Measurements from ENCODE around the gene PRR35. TPM values are rescaled to one million over a fixed set of nuclear protein-coding genes. Genes with fewer than 3 reads are reported as not detected.
A peak's percentile ranks its signal among the peaks of the same experiment; 100 is the strongest.

Gene PRR35
- total RNA-seq, 1 experiment from 2014 or later: not detected

DNA sequence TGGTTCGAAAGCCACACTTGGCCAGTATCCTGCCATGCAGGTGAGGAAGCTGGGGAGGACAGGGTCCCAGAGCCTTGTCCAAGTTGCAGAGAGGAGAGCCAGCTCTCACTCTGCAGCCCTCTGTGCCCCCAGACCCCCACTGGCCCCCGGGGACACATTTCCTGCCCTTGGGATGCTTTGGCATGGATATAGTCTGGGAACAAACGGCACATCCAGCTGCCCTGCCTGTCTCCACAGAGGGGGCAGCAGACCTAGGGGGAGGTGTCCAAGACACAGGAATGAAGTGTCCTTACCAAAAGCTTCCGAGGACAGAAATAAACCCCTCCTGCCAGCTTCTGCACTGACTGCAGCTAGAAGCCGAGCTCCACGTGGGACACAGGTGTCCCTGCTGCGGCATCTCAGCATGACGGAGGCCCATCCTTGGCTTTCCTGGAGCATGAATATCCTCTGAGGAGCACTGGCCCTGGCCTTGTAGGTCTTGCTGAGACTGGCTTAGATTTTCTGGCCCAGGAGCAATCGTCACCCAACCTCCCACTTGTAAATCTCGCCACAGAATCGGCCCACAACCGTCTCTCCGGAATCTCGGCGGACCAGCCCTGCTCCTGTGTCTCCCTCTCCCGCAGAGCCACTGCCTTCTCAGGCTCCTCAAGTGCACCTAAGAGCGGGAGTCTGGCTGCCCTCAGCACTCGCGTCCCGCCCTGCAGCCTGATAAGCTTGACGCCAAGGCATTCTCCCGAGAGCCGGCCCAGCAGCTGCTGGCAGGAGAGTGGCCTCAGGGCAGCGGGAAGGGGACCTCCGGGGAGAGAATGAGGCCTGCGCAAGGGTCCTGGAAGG lies 33.8 kb upstream of the PRR35 start:
- in situ Hi-C loops (cut with HindIII; ENCODE audit: low pct_unique_long_range_greater_than_20kb, low sequenced_read_pairs): no loop called here
- DNase-seq (ENCODE audit: low read depth): peak; percentile 35

DNA sequence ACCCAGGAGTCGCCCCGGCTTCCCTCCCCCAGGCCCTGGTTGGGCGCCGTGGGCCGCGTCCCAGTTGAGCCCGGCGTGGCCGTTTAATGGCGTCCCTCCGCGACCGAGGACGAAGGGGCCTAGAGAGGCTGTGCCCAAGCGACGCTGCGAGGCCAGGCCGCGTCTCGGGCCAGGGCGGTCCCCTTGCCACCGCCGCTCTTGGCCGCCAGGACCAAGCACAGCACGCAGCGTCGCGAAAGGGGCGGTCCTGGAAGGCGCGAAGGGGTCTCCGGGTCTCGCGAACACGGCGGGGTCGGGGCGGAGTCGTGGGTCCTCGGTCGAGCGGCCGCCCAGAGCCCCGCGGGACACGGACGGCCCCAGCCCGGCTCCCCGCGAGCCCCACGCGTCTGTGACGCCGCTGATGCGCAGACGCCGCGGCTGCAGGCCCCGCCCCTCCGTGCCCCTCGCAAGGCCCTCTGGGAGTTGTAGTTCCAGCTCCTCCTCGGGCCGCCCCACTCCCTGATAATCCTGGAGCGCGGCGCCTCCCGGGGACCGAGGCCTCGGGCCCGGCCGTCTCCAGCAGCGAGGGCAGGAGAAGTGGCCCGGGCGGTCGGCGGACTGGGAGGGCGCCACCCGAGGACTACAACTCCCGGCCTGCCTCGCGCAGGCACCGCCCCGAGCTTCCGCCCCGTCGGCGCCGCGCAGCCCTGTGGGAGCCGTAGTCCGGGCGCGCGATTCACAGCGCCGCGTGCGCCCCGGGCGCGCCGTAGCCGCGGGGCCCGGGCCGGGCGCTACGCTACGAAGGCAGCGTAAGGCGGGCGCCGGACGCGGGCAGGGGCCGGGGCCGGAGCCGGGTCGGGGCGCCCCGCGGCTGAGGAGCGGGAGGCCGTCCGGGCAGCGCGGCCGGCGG lies 32.9 kb upstream of the PRR35 start, which contains the start of gene CAPN15:
TSS of gene CAPN15 (plus strand) at position 698 of the 889 bp plus-strand sequence. CDS start 19,127 bp downstream, outside the sequence.
- in situ Hi-C loops (cut with HindIII; ENCODE audit: low pct_unique_long_range_greater_than_20kb, low sequenced_read_pairs): no loop called here
- peak; percentile 96 for DNase-seq (ENCODE audit: low read depth)

DNA sequence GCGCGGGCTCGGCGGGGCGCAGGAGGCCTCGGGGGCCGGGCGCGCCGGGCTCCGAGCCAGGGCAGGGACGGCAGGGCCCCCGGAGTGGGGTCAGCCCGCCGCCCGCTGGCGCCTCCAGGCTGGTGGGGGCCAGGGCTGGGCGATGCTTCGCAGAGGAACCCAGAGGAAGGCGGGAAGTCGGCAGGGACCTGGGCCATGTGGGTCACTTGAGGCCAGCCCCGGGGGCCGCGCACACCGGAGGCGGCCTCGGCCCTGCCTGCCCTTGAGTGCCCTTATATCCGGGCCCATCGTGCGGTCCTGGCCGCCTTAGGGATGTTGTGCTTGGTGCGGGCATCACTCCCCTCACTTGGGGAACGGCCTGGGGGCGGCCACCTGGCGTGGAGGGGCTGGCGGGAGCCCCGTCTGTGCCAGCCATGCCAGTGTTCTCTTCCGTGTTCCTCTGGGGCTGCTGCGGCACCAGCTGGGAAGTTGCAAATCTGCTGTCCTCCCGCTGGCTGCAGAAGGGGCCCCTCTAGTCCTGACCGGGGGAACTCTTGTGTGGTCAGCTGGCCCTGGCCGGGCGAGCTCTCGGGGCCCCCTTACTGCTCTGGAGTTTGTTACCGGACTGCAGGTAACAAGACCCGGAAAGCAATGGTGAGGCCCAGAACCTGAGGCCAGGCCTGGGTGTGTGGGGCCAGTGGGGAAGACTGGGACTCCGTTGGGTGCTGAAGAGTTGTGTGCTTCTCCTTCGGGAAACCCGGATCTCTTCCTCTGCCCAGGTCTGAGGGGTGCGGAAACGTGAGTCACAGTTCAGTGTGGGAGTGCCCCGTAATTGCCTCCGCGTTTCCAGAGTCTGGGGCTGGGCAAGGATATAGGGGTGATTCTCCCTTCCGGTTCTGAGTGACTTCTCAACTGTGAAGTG lies 31.8 kb upstream of the PRR35 start:
- in situ Hi-C loops (cut with HindIII; ENCODE audit: low pct_unique_long_range_greater_than_20kb, low sequenced_read_pairs): no loop called here
- DNase-seq (ENCODE audit: low read depth): peak; percentile 50

DNA sequence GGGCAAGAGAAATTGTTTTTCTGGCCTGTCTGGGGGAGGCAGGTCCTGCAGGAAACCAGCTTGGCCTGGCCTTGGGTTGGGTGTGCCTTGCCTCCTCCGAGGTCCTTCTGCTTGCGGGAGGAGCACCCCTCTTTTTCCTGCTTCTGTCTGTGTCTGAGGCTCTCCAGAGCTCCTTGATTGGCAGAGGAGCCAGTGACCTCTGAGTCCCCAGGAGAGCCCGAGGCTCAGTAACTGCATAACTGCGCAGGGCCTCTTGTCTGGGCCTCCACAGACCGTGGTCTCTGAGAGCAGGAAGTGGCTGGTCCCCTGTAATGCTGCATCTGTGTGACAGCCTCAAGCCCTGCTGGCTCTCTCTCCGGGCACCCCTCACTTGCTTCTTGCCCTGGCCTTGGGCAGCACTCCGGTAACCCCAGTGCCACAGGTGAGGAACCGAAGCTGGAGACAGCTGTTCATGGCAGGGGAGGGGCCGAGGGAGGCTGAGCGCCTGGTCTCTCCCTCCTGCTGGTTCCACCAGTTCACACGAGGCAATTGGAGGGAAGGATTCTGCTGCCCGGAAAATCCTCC lies 31.1 kb upstream of the PRR35 start:
- no peak for DNase-seq (ENCODE audit: low read depth)
- in situ Hi-C loops (cut with HindIII; ENCODE audit: low pct_unique_long_range_greater_than_20kb, low sequenced_read_pairs): no loop called here

DNA sequence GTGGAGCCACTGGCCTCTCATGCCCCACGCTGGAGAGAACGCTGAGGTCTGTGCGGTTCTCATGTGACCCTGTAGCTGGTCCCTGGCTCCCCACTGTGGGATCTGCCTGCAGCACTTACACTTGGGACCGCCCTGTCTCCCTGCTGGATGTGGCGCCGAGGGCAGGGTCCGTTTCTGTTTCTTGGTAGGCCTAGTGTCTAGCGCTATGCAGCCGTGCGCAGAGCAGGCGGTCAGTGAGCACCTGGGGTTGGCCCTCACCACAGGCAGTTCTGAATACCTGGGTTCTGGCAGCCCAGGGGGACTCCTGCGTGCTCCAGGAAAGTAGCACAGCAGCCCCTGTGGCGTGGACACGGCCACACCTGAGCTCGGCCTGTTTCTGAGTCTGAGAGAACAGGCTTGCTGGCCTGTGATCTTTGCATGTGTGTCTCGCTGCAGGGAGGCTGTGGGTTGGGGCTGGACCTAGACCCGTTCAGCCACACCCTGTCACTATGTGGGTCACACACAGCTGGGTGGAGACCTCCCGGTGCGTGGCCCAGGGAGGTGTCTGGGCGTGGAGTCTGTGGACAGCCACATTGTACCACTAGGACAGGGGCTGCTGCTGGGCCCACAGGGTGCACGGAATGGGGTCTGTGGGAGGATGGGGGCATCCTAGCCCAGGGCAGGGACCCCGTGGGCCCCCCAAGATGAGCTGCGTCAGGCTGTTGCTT lies 29.9 kb upstream of the PRR35 start:
- no peak for DNase-seq (ENCODE audit: low read depth)
- in situ Hi-C loops (cut with HindIII; ENCODE audit: low pct_unique_long_range_greater_than_20kb, low sequenced_read_pairs): no loop called here

DNA sequence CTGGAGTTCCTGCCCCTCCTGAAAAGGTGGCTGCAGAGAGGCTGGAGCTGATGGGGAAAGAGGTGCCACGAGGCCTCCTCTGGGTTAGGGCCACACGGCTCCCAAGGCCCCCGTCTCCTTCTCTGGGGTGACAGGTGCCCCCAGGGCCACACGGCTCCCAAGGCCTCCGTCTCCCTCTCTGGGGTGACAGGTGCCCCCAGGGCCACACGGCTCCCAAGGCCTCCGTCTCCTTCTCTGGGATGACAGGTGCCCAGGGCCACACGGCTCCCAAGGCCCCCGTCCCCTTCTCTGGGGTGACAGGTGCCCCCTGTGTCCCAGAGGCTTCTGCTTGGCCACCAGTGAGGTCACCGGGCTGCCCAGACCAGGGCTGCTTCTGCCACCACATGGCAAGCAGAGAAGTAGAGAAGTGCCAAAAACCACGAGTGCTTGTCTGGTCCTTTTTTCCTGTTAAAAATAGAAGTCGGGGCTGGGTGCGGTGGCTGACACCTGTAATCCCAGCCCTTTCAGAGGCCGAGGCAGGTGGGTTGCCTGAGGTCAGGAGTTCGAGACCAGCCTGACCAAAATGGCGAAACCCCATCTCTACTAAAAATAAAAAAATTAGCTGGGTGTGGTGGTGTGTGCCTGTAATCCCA lies 28.6 kb upstream of the PRR35 start:
- no peak for DNase-seq (ENCODE audit: low read depth)
- in situ Hi-C loops (cut with HindIII; ENCODE audit: low pct_unique_long_range_greater_than_20kb, low sequenced_read_pairs): no loop called here

DNA sequence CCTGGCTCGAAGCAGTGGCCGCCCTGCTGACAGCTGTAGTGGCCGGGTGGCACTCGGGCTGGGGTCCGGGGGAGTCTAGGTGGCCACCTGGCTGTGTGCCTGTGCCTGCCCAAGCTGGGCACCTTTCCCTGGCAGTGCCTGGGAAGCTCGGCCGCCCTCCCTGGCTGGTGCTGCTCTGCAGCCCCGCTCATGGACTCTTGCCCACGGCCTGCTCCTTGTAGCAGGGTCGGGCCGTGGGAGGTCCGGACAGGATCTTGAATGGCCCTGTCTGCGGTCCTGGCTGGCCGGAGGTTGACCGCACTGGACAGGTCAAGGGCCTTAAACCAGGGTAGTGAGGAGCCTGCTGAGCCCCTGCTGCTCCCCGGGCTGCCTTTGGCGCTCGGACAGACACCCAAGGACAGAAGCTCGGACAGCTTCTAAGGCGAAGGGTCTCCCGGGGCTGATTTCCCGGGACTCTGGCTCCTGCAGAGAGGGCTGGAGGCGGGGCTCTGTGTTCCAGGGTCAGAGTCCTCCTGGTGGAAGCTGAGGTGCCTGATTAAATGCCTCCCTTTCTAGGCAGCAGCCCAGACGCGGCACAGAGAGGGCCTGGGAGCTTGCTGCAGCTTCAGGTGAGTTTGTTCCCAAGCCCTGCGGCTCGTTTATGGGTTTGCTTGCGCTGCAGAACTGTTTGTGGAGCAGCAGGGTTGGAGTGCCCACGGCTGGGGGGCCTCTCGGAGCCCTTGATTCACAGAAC lies 26.6 kb upstream of the PRR35 start:
- no peak for DNase-seq (ENCODE audit: low read depth)
- in situ Hi-C loops (cut with HindIII; ENCODE audit: low pct_unique_long_range_greater_than_20kb, low sequenced_read_pairs): no loop called here

DNA sequence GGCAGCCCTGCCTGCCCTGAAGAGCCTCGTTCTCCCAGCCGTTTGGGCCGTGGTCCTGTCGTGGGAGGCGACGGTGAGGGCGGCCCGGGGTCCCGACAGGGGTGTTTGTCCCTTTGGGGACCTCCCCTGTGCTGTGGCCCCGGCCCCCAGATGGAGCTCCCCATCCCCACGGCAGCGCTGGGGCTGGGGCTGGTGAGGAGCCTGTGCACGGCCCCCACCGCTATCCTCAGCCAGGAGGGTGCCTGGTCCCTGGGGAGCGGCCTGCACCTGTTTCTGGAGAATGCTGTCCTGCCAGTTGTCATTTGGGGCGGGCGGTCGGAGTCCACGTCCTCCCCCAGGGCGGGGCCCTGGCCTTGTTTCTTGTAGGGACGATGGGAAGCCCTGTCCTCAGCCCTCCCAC lies 26.1 kb upstream of the PRR35 start:
- DNase-seq (ENCODE audit: low read depth): no peak
- in situ Hi-C loops (cut with HindIII; ENCODE audit: low pct_unique_long_range_greater_than_20kb, low sequenced_read_pairs): no loop called here

DNA sequence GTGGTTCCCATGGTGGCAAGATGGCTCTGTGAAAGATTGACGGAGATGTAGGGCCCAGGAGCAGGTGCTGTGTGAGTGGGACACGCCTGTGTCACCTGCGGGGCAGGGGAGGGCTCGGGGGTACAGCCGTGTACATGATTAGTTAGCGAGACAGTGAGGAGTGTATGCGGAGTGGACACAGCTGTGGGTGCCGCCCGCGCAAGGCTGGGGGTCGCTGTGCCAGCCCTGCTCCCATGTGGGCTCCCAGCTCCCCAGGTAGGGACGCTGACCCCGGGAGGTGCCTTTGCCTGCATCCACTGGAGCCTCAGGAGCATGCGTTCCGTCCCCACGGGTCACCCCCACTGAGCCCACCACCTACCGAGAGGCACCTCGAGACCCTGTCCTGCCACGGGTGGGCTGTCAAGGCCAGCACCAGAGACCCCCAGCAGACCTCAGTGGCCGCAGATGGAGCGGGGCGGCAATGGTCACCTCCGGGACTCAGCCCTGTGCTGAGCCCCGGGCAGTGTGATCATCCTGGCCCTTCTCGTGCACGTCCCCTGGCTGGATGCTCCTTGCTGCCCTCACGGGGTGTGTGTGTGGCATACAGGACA lies 25.2 kb upstream of the PRR35 start:
- in situ Hi-C loops (cut with HindIII; ENCODE audit: low pct_unique_long_range_greater_than_20kb, low sequenced_read_pairs): no loop called here
- DNase-seq (ENCODE audit: low read depth): no peak

DNA sequence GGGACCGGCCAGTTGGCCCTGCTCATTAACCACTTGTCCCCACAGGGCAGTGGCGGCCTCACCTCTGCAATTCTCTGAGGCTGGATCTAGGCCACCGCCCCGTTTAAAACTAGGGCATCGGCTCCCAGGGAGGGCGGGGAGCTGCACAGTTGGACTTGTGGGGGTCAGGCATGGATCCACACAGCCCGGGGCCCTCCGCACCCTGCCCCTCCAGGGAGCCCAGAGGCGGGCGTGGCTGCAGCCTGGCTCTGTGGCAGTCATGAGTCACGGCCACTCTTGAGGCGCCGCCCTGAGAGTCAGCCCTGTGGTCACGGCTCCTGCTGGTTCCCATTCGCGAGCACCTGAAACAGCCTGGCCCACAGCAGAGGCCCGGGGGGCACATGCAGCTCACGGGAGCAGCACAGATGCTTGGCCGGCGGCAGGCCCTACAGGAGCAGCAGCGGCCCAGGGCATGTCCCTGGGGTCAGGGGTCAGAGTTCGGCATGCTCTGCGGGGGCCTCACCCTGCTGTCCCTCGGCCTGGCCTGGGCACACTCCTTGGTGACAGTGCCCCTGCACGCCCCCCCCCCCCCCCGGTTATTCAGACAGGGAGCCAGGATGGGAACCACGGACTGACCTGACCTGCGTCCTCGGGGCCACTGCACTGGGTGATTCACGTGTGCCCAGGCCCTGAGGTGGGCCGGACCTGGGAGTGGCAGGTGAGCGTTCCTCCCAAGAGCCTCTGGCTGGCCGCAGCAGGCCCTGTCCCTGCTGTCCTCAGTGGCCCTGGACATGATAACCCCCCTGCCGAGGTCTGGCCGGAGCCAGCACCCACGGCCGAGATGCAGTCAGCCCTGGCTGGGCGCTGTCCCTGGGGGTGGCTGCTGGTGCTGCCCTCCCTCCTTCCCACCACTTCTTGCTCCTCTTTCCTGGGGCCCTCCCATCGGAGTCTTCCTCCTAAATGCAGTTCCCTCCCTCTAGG lies 24.5 kb upstream of the PRR35 start:
- peak; percentile 93 for DNase-seq (ENCODE audit: low read depth)
- in situ Hi-C loops (cut with HindIII; ENCODE audit: low pct_unique_long_range_greater_than_20kb, low sequenced_read_pairs): no loop called here

DNA sequence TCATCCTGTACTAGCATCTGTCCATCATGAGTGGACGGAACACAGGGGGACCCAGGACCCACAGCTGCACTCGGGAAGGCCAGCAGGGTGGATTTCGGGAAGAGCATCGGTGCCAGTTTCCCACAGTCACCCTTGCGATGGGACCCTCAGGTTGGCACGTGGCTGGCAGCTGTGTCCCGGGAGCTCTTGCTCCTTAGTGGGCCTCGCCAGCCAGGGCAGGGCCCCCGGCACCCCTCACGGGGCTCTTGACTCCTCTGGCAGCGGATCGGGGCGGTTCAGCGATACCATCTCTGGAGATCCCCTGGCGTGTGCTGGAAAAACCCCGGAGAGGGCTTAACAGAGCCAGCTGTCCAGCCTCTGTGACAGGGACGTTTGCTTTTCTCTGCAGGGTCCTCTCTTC lies 23.4 kb upstream of the PRR35 start:
- in situ Hi-C loops (cut with HindIII; ENCODE audit: low pct_unique_long_range_greater_than_20kb, low sequenced_read_pairs): no loop called here
- DNase-seq (ENCODE audit: low read depth): no peak

DNA sequence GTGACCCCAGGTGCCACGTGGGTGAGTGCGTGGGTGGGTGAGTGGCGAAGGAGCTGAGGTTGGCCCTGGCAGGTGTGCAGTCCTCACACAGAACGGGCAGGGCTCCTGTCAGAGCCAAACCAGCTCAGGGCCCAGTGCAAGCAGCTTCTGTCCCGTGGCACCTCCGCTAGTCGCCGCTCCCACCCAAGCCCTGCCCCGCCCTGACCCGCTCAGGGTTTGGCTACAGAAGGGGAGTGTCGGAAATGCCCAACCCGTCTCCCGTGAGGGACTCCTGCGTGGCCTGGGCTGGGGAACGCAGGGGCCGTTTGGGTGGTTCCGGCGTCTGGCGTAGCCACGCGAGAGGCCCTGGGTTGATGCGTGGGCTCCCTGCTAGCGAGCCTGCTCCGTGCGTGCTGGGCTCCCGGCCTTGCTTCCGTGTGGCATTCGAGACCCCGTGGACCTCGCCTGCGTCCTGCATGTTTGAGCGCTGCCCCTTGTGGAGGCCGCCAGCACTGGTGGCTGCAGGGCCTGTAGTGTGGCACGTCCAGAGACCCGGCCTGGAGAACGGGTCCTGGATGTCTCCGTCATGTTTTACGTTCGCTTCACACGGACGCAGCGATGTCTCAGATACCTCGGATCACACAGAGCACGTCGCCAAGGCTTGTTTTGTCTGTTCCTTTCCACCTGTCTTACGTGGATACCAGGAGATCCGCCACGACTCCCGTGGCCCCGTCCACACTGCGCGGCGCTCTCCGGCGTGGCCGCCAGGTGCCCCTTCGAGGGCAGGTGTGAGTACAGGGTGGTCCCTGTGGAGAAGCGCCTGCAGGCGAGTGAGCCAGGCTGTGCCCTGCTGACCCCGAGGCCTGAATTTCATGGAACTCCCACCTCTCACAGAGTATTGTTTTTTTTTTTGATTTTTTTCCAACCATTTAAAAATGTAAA lies 22.5 kb upstream of the PRR35 start:
- DNase-seq (ENCODE audit: low read depth): no peak
- in situ Hi-C loops (cut with HindIII; ENCODE audit: low pct_unique_long_range_greater_than_20kb, low sequenced_read_pairs): no loop called here

DNA sequence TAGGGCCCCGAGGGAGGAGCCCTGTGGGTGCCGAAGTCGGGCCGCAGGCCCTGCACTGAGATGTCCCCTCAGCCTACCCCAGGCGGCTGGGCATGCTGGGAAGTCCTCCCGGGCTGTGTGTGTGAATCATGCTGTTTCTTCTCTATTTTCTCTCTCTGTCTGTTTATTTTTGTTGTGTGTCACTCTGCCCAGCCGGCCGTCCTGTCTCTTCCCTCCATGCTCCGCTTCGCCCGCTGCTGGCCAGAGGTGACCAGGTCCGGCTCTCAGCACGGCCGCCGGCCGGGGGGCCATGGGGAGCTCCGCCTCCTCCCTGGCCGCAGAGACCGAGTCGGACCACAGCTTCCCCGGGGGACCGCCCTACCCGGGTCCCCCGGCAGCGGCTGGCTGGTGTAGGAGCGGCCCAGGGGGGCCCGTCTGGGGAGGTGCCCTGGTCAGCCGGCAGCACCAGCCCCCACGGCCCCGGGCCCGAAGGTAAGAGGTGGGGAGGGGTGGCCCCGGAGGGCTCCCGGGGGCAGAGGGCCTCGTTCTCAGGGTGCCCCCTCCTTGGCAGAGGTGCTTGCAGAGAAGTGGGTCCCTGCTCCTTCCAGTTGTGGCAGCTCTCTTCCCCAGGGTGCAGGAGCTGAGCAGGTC lies 20.2 kb upstream of the PRR35 start:
- peak; percentile 87 for DNase-seq (ENCODE audit: low read depth)
- in situ Hi-C loops (cut with HindIII; ENCODE audit: low pct_unique_long_range_greater_than_20kb, low sequenced_read_pairs): no loop called here
